Right atrium auricular region (tissue), 2 donors: ENCODE data around the gene DTX3L. TPM values are rescaled to one million over a fixed set of nuclear protein-coding genes. Genes with fewer than 3 reads are reported as not detected.

Experiments used
- DNase-seq: peaks from one replicate; pipeline ENCODE4 v3.0.0-alpha.2; 2019; ENCODE audit warnings: low spot score
- H3K27ac ChIP-seq, 2 donors: fragments of 200-600 bp; sonication (generic); 1 replicate in 1 of 2; 2 replicates in 1 of 2; pipeline ENCODE4 v1.5.1; 2016 to 2019
- H3K27me3 ChIP-seq, 2 donors: fragments of 200-600 bp; sonication (generic); one replicate each; pipeline versions ENCODE4 v1.5.1 to v1.6.0; 2017 to 2019
- H3K36me3 ChIP-seq: fragments of 200-600 bp; sonication (generic); one replicate; pipeline ENCODE4 v1.5.1; 2016
- H3K4me1 ChIP-seq, 2 donors: fragments of 200-600 bp; sonication (generic); one replicate each; pipeline versions ENCODE4 v1.5.1 to v1.6.0; 2017 to 2019
- H3K4me3 ChIP-seq, 2 donors: fragments of 200-600 bp; sonication (generic); 1 replicate in 1 of 2; 2 replicates in 1 of 2; pipeline ENCODE4 v1.5.1; 2017 to 2019; ENCODE audit warnings: mild to moderate bottlenecking in 1 of 2, moderate library complexity in 1 of 2
- H3K9me3 ChIP-seq, 2 donors: fragments of 200-600 bp; sonication (generic); one replicate each; pipeline ENCODE4 v1.5.1; 2019
- CTCF ChIP-seq, 2 donors: fragments of 200-600 bp; sonication (generic); IDR thresholded peaks; one replicate each; pipeline ENCODE4 v1.5.1; 2019; ENCODE audit warnings: antibody characterized with exemption in 2 of 2
- total RNA-seq, 2 donors: library from RNA; depleted of rRNA; stranded (reverse); fragments of >200 nt; gene quantifications; one replicate each; pipeline ENCODE4 v1.1.0, GENCODE V29; 2016

Gene DTX3L
- total RNA-seq, 2 donors from 2014 or later, result 8.6 to 12.1 TPM

- peak within 1 kb of the TSS in 1 of 2 donors; percentile 60 for H3K27ac ChIP-seq
- no peaks in the 10 kb centered on the region for H3K36me3 ChIP-seq
- TF ChIP-seq CTCF (IDR thresholded peaks at IDR 0.05), result no peak
- H3K4me3 ChIP-seq, result peak within 1 kb of the TSS; percentile 28 to 61
- H3K27me3 ChIP-seq, result no peaks in the 10 kb centered on the region
- peaks cover 0 to 10% of the 10 kb centered on the region in 2 donors for H3K4me1 ChIP-seq
- no peak for DNase-seq
- H3K9me3 ChIP-seq, result peaks cover 7 to 16% of the 10 kb centered on the region in 2 donors
Measured at GRCh38 chr3:122577409-122578031, 13.4 kb downstream of the DTX3L start, which contains the start of gene PARP15. PARP15 (plus strand) TSS chr3:122577650; CDS start chr3:122577668, 18 bp downstream.

GRCh38 chr3:122578069-122578740 lies 14.1 kb downstream of the DTX3L start:
- Histone ChIP-seq H3K4me3 (peak overlapping the region; percentile 28 to 61), H3K4me1 (peaks cover 0 to 3% of the 10 kb centered on the region in 2 donors), H3K9me3 (peaks cover 7 to 23% of the 10 kb centered on the region in 2 donors), H3K36me3 (no peaks in the 10 kb centered on the region), H3K27me3 (no peaks in the 10 kb centered on the region), H3K27ac (peak overlapping the region in 1 of 2 donors; percentile 60)
- no peak for TF ChIP-seq CTCF (IDR thresholded peaks at IDR 0.05)
- no peak for DNase-seq

DNA sequence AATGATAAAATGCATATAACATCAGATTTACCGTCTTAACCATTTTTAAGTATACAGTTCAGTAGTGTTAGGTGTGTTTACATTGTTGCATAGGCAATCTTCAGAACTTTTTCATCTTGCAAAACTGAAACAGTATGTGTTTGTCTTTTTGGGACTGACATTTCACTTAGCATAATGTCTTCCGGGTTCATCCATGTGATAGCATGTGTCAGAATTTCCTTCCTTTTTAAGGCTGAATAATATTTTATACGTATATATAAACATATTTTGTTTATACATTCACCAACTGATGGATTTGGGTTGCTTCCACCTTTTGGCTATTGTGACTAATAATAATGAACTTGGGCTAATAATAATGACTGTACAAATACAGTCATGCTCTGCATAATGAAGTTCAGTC lies 16.3 kb downstream of the DTX3L start:
- Histone ChIP-seq H3K4me1 (no peaks in the 10 kb centered on the region), H3K4me3 (no peak overlapping the region), H3K27me3 (no peaks in the 10 kb centered on the region), H3K36me3 (no peaks in the 10 kb centered on the region), H3K9me3 (peaks cover 7 to 30% of the 10 kb centered on the region in 2 donors), H3K27ac (no peak overlapping the region)
- no peak for TF ChIP-seq CTCF (IDR thresholded peaks at IDR 0.05)
- DNase-seq, result no peak

DNA sequence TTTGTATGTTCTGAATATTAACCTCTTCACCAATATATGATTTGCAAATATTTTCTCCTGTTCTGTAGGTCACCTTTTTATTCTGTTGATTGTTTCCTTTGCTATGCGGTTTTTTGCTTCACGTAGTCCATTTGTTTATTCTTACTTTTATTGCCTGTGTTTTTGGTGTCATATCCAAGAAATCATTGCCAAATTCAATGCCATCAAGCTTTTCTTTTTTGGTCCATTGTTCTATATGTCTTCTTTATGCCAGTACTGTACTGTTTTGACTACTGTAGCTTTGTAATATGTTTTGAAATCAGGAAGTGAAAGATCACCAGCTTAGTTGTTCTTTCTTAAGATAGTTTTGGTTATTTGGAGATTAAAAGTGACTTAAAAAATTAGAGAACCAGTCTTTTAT lies 17.5 kb downstream of the DTX3L start:
- Histone ChIP-seq H3K27me3 (no peaks in the 10 kb centered on the region), H3K36me3 (no peaks in the 10 kb centered on the region), H3K4me1 (no peaks in the 10 kb centered on the region), H3K27ac (no peak overlapping the region), H3K9me3 (peaks cover 7 to 30% of the 10 kb centered on the region in 2 donors), H3K4me3 (no peak overlapping the region)
- no peak for DNase-seq
- no peak for TF ChIP-seq CTCF (IDR thresholded peaks at IDR 0.05)

- Histone ChIP-seq H3K9me3 (peaks cover 7 to 30% of the 10 kb centered on the region in 2 donors), H3K27me3 (no peaks in the 10 kb centered on the region), H3K4me1 (no peaks in the 10 kb centered on the region), H3K36me3 (no peaks in the 10 kb centered on the region), H3K4me3 (no peak overlapping the region), H3K27ac (no peak overlapping the region)
- no peak for DNase-seq
- TF ChIP-seq CTCF (IDR thresholded peaks at IDR 0.05), result no peak
Measured at GRCh38 chr3:122582390-122582789, 18.3 kb downstream of the DTX3L start.
